Lung (tissue), 12 donors: ENCODE measurements around the gene MED31. TPM values are rescaled to one million over a fixed set of nuclear protein-coding genes. Genes with fewer than 3 reads are reported as not detected.

Source experiments
- ATAC-seq: fragments of 200-7000 bp; cut with Tn5 transposase; one replicate; pipeline ENCODE4 v1.9.1; 2020; ENCODE audit warnings: moderate number of reproducible peaks; ENCODE audit not compliant: insufficient read depth, low FRiP score
- DNase-seq, 3 donors: peaks; one replicate each; pipeline ENCODE4 v3.0.0-alpha.2; 2013 to 2017
- H3K27ac ChIP-seq, 2 donors: one replicate each; pipeline ENCODE4 v1.5.1; 2013; ENCODE audit warnings: mild to moderate bottlenecking in 2 of 2, moderate library complexity in 2 of 2, control low read depth in 1 of 2, inconsistent platforms in 1 of 2, low read depth in 1 of 2, low read length in 1 of 2
- H3K27me3 ChIP-seq, 3 donors: one replicate each; pipeline ENCODE4 v1.5.1; 2013; ENCODE audit warnings: low read length in 2 of 3; ENCODE audit not compliant: control insufficient read depth in 3 of 3, insufficient read depth in 3 of 3
- H3K36me3 ChIP-seq, 4 donors: one replicate each; pipeline ENCODE4 v1.5.1; 2013; ENCODE audit warnings: low read length in 4 of 4, mild to moderate bottlenecking in 1 of 4, moderate library complexity in 1 of 4; ENCODE audit not compliant: control insufficient read depth in 4 of 4, insufficient read depth in 4 of 4
- H3K4me1 ChIP-seq, 5 donors: one replicate each; pipeline ENCODE4 v1.5.1; 2013; ENCODE audit warnings: low read length in 5 of 5, mild to moderate bottlenecking in 2 of 5, moderate library complexity in 1 of 5; ENCODE audit not compliant: control insufficient read depth in 5 of 5, insufficient read depth in 5 of 5
- H3K4me3 ChIP-seq: one replicate; pipeline ENCODE4 v1.5.1; 2013; ENCODE audit warnings: mild to moderate bottlenecking, control low read depth, moderate library complexity
- H3K9ac ChIP-seq, 2 donors: one replicate each; pipeline ENCODE4 v1.5.1; 2013; ENCODE audit warnings: low read length in 2 of 2, control low read depth in 1 of 2; ENCODE audit not compliant: insufficient read depth in 1 of 2
- H3K9me3 ChIP-seq, 4 donors: one replicate each; pipeline ENCODE4 v1.5.1; 2013; ENCODE audit warnings: low read length in 3 of 4, mild to moderate bottlenecking in 1 of 4, moderate library complexity in 1 of 4; ENCODE audit not compliant: control insufficient read depth in 4 of 4, insufficient read depth in 3 of 4
- WGBS, 2 donors: extraction: QIAGEN DNeasy Blood & Tissue Kit; methylation state at CpG; one replicate each; pipeline ENCODE4 v1.1.7; 2013; 5-methylcytosine and 5-hydroxymethylcytosine counted together
- polyA plus RNA-seq, 2 donors: library from polyadenylated mRNA; stranded (reverse); fragments of 200-250 nt; gene quantifications; one replicate each; pipeline ENCODE4 v1.2.1, GENCODE V29; 2013
- total RNA-seq, 2 donors: library from RNA; depleted of rRNA in 1 of 2; stranded (reverse); fragments of >200 nt in 1 of 2; gene quantifications; one replicate each; pipeline ENCODE4 v1.2.1, GENCODE V29; 2014 to 2021
- TF ChIP-seq, protein P1 (sequence below): IDR thresholded peaks from 2 replicates; pipeline ENCODE4 v1.5.1; 2012; ENCODE audit warnings: mild to moderate bottlenecking; ENCODE audit errors: control extremely low read depth, extremely low read depth
- donor health status: control.
- donor health status: control.
- donor health status: Bipolar disorder and iron deficiency.
- donor health status: healthy.
- donor health status: DM: yes; HTN: yes; CAD: no.

MED31 gene
- total and polyA plus RNA-seq, 4 donors, result 16.6 to 27.7 (median 19.2) TPM

DNA sequence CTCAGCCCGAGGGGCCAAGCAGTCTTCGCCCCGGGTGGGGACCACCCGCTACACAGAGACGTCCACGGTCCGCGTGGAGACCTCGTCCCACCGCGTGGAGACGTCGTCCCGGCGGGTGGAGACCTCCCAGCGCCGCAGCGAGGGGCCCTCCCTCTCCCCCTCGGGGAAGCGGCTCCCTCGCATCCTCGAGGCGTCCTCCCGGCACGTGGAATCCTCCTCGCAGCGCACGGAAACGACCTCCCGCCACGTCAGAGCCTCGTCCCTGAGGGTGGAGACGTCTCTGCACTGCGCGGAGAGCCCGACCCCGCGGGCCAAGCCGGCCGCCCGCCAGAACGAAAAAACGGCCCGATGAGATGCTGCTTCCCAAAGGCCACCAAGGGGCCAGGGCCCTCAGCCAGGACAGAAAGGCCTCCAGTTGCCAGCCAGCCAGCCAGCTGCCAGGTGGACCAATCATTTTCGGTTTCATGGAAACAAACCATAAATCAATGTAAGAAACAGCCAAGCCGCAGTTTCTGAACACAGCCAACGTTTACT is 581 bp upstream of the MED31 start:
- peak overlapping the region; percentile 89 for H3K4me3 ChIP-seq
- peaks cover 5 to 24% (median 9%) of the 10 kb centered on the region in 4 donors for H3K36me3 ChIP-seq
- peaks cover 10 to 40% (median 14%) of the 10 kb centered on the region in 5 donors for H3K4me1 ChIP-seq
- ATAC-seq (no peak), DNase-seq (peak; percentile 58 to 69 (median 59))
- H3K9me3 ChIP-seq, result peaks cover 0 to 4% (median 0%) of the 10 kb centered on the region in 4 donors
- H3K27me3 ChIP-seq, result peaks cover 0 to 27% (median 24%) of the 10 kb centered on the region in 3 donors
- H3K9ac ChIP-seq, result peak overlapping the region in 1 of 2 donors; percentile 47
- 1 to 6% methylated on average over 45 to 47 of the region's 47 CpGs for WGBS, 2 donors
- TF ChIP-seq, protein P1, sequence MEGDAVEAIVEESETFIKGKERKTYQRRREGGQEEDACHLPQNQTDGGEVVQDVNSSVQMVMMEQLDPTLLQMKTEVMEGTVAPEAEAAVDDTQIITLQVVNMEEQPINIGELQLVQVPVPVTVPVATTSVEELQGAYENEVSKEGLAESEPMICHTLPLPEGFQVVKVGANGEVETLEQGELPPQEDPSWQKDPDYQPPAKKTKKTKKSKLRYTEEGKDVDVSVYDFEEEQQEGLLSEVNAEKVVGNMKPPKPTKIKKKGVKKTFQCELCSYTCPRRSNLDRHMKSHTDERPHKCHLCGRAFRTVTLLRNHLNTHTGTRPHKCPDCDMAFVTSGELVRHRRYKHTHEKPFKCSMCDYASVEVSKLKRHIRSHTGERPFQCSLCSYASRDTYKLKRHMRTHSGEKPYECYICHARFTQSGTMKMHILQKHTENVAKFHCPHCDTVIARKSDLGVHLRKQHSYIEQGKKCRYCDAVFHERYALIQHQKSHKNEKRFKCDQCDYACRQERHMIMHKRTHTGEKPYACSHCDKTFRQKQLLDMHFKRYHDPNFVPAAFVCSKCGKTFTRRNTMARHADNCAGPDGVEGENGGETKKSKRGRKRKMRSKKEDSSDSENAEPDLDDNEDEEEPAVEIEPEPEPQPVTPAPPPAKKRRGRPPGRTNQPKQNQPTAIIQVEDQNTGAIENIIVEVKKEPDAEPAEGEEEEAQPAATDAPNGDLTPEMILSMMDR, result no peak
- peak overlapping the region in 1 of 2 donors; percentile 75 for H3K27ac ChIP-seq

DNA sequence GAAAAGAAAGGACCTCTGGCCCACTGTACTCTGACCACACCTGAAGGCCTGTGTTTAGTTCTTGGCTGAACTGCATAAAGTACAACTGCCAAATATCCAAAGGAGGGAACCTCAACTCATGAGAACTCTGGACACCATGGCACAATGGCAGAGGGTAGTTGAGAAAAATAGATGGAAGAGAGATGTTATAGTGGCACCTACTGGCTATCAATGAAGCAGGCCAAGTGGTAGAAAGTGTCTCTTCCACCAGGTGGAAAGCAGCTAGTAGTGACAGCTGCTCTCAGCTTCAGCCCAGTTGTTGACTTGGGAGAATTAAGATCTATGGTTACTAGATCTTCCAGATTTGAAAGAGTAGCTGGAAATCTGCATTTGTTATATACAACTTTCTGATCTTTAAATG is 3.2 kb downstream of the MED31 start:
- DNase-seq (peak in 1 of 3 donors; percentile 4), ATAC-seq (no peak)
- Histone ChIP-seq H3K9ac (no peak overlapping the region), H3K36me3 (peaks cover 10 to 33% (median 13%) of the 10 kb centered on the region in 4 donors), H3K9me3 (peaks cover 0 to 4% (median 0%) of the 10 kb centered on the region in 4 donors), H3K4me1 (peaks cover 0 to 23% (median 11%) of the 10 kb centered on the region in 5 donors), H3K4me3 (no peak overlapping the region), H3K27ac (no peak overlapping the region), H3K27me3 (peaks cover 0 to 4% (median 2%) of the 10 kb centered on the region in 3 donors)
- TF ChIP-seq, protein P1, result no peak

DNA sequence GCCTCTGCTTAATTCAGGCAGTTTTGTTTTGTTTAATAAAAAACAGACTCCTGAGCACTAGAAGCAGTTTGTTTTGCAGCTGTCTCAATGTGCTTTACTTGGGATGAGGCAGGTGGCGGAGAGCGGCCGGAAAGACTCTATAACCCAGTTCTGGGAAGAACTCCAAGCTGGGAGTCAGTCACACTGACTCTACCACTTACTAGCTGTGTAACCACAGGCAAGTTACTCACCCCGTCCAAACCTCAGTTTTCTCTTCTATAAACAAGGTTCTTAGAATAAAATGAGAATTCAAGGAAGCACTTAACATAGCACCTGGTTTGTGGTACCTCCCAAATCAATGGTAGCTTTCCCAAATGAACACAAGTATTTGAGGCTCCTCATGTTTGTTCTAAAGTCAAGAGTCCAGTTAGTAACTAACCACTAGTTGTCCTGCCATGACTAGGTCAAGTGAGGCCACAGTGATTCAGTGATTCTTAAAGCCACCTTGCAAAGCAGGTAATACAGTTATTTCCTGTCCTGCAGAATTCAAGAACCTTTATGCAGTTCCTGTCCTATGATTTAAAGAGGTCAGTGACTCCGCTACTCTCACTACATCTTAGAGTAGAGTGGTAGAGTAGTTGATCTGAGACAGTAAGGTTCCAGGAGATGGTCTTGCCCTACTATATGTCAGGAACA is 7.8 kb downstream of the MED31 start:
- DNase-seq (no peak), ATAC-seq (no peak)
- peaks cover 5 to 22% (median 10%) of the 10 kb centered on the region in 4 donors for H3K36me3 ChIP-seq
- peaks cover 5 to 15% (median 11%) of the 10 kb centered on the region in 5 donors for H3K4me1 ChIP-seq
- TF ChIP-seq, protein P1, result no peak
- no peak overlapping the region for H3K4me3 ChIP-seq
- H3K9me3 ChIP-seq, result peaks cover 0 to 2% (median 0%) of the 10 kb centered on the region in 4 donors
- no peak overlapping the region for H3K9ac ChIP-seq
- no peaks in the 10 kb centered on the region for H3K27me3 ChIP-seq
- no peak overlapping the region for H3K27ac ChIP-seq
- 83 to 89% methylated on average over 5 of the region's 5 CpGs for WGBS, 2 donors
